ENCODE results near the gene MYBPHL.

The MYBPHL gene

DNA sequence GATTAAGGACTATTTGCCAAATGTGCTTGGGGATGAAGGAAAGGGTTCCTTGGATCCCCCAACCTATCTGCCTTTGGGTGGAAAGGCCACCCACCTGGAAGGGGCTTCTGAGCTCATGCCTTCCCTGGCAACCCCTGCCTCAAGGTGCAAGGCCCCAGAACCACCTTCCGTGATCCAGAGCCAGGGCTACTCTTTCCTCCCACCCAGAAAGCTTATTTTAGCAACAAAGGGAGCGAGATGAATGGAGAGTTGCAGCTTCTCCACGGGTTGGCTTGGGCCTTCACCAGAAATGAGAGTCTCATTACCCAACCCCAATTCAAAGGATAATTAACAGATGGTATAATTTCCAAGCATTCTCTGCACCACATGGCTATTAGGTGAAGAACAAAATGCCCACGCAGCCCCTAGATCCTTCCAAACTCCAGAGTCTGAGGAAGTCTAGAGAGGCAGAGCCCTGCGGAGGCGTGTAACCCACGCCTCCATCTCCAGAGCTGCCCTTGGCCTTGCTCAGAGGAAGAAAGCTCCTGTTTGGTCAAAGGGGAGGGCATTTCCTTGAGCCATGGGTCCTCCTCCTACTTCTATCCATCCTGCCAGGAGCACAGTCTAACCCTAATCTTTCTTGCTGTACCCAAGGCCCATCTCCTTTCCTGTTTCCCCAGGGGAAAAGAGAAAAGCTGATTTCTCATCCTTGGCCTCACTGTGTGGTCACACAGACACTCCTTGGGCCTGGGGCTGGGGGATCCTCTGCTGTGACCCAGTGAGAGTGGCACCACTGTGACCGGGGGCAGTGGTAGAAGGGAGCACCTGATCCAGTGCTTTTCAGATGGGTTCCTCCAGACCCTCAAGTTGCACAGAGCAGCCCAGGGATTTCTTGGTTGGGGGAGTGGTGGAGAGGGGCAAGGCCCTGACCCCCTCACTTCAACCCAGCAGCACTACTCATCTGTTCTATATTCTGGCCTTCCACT is 59.1 kb downstream of the MYBPHL start:
- ATAC-seq = no peak
- TF ChIP-seq ZFP3 (CRISPR knock-in tag; IDR thresholded peaks at IDR 0.05) (no peak), SNAI2 (CRISPR knock-in tag; IDR thresholded peaks at IDR 0.05) (no peak), TOX (CRISPR knock-in tag; IDR thresholded peaks at IDR 0.05; ENCODE audit: borderline replicate concordance) (no peak), CSDC2 (CRISPR knock-in tag; IDR thresholded peaks at IDR 0.05) (no peak), RARB (CRISPR knock-in tag; IDR thresholded peaks at IDR 0.05) (no peak), PPARA (CRISPR knock-in tag; IDR thresholded peaks at IDR 0.05; ENCODE audit: borderline replicate concordance) (no peak), ZNF70 (CRISPR knock-in tag; IDR thresholded peaks at IDR 0.05) (no peak)
- TF ChIP-seq, protein P1, sequence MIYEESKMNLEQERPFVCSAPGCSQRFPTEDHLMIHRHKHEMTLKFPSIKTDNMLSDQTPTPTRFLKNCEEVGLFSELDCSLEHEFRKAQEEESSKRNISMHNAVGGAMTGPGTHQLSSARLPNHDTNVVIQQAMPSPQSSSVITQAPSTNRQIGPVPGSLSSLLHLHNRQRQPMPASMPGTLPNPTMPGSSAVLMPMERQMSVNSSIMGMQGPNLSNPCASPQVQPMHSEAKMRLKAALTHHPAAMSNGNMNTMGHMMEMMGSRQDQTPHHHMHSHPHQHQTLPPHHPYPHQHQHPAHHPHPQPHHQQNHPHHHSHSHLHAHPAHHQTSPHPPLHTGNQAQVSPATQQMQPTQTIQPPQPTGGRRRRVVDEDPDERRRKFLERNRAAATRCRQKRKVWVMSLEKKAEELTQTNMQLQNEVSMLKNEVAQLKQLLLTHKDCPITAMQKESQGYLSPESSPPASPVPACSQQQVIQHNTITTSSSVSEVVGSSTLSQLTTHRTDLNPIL (CRISPR knock-in tag; IDR thresholded peaks at IDR 0.05; ENCODE audit: low read depth) = no peak
- TF ChIP-seq, protein P2, sequence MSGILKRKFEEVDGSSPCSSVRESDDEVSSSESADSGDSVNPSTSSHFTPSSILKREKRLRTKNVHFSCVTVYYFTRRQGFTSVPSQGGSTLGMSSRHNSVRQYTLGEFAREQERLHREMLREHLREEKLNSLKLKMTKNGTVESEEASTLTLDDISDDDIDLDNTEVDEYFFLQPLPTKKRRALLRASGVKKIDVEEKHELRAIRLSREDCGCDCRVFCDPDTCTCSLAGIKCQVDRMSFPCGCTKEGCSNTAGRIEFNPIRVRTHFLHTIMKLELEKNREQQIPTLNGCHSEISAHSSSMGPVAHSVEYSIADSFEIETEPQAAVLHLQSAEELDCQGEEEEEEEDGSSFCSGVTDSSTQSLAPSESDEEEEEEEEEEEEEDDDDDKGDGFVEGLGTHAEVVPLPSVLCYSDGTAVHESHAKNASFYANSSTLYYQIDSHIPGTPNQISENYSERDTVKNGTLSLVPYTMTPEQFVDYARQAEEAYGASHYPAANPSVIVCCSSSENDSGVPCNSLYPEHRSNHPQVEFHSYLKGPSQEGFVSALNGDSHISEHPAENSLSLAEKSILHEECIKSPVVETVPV (CRISPR knock-in tag; IDR thresholded peaks at IDR 0.05) = no peak

DNA sequence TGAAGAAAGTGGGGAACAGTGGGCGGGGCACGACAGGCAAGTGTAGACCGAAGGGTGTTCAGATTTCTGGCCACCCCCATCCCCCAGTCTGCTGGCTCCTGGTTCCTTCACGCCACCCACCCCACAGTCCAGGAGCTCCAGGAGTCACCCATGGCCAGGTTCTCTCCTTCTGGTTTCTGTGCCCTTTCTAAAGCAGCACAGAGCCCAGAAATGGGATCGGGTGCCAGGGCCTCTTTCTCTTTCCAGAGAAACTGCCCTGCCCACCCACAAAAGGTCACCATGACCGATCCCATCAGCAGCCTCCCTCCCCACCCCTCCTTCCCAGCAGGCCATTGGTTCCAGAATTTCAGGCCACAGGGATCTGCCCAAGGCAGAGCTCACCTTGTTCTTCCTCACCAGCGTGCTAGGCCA is 60.7 kb downstream of the MYBPHL start:
- ATAC-seq = no peak
- TF ChIP-seq BACH2 (CRISPR knock-in tag; IDR thresholded peaks at IDR 0.05; ENCODE audit: borderline replicate concordance) (no peak), OSR1 (CRISPR knock-in tag; IDR thresholded peaks at IDR 0.05) (no peak), PPARA (CRISPR knock-in tag; IDR thresholded peaks at IDR 0.05; ENCODE audit: borderline replicate concordance) (no peak), ZC3H10 (CRISPR knock-in tag; IDR thresholded peaks at IDR 0.05) (no peak), GLIS3 (CRISPR knock-in tag; IDR thresholded peaks at IDR 0.05) (no peak), ZFP30 (CRISPR knock-in tag; IDR thresholded peaks at IDR 0.05) (no peak), ZNF8 (CRISPR knock-in tag; IDR thresholded peaks at IDR 0.05) (no peak), ZFP3 (CRISPR knock-in tag; IDR thresholded peaks at IDR 0.05) (no peak), ARNTL (CRISPR knock-in tag; IDR thresholded peaks at IDR 0.05; ENCODE audit: borderline replicate concordance, low read depth) (no peak), SNAI2 (CRISPR knock-in tag; IDR thresholded peaks at IDR 0.05) (no peak)
- TF ChIP-seq, protein P3, sequence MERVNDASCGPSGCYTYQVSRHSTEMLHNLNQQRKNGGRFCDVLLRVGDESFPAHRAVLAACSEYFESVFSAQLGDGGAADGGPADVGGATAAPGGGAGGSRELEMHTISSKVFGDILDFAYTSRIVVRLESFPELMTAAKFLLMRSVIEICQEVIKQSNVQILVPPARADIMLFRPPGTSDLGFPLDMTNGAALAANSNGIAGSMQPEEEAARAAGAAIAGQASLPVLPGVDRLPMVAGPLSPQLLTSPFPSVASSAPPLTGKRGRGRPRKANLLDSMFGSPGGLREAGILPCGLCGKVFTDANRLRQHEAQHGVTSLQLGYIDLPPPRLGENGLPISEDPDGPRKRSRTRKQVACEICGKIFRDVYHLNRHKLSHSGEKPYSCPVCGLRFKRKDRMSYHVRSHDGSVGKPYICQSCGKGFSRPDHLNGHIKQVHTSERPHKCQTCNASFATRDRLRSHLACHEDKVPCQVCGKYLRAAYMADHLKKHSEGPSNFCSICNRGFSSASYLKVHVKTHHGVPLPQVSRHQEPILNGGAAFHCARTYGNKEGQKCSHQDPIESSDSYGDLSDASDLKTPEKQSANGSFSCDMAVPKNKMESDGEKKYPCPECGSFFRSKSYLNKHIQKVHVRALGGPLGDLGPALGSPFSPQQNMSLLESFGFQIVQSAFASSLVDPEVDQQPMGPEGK (CRISPR knock-in tag; IDR thresholded peaks at IDR 0.05; ENCODE audit: borderline replicate concordance) = no peak
- TF ChIP-seq, protein P1 (CRISPR knock-in tag; IDR thresholded peaks at IDR 0.05; ENCODE audit: low read depth) = no peak

DNA sequence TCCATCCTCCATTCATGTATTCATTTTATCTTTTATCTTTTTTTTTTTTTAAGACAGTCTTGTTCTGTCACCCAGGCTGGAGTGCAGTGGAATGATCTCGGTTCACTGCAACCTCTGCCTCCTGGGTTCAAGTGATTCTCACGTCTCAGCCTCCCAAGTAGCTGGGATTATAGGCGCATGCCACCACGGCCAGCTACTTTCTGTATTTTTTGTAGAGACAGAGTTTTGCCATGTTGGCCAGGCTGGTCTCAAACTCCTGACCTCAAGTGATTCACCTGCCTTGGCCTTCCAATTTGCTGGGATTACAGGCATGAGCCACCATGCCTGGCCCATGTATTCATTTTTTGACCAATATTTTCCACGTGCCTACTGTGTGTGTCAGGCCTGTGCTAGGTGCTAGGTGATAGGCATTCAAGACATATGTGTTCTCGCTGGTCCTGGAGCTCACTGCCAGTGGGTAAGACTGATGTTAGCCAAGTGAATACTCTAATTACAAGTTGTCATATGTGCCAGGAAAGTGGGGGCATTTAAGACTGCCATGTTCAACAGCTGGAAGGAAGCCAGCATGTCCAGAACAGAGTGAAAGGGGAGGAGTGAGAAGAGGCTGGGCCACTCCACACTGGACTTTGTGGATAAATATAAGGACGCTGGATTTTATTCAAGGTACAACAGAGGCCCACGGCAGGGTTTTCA is 62.8 kb downstream of the MYBPHL start:
- no peak for ATAC-seq
- no peak for TF ChIP-seq GLIS3 (CRISPR knock-in tag; IDR thresholded peaks at IDR 0.05)
- TF ChIP-seq TCF4 (CRISPR knock-in tag; IDR thresholded peaks at IDR 0.05; ENCODE audit: borderline replicate concordance) = no peak
- no peak for TF ChIP-seq TOX (CRISPR knock-in tag; IDR thresholded peaks at IDR 0.05; ENCODE audit: borderline replicate concordance)
- TF ChIP-seq PPARA (CRISPR knock-in tag; IDR thresholded peaks at IDR 0.05; ENCODE audit: borderline replicate concordance) = no peak
- TF ChIP-seq, protein P3 (CRISPR knock-in tag; IDR thresholded peaks at IDR 0.05; ENCODE audit: borderline replicate concordance) = no peak
